ENCODE measurements around the gene RETREG3.
"Not testable (repeated sequence)": the region's sequence is repeated elsewhere in the genome, so short reads cannot be mapped to it uniquely, and the experiment has no call there.

RETREG3 gene

GRCh38 chr17:42553161-42553818 lies 55.9 kb downstream of the RETREG3 start:
- DNase-seq (ENCODE audit: low spot score), result no peak

GRCh38 chr17:42552736-42553135 lies 56.4 kb downstream of the RETREG3 start, which contains the start of gene HSD17B1:
Gene HSD17B1, plus strand, starts transcription at chr17:42552923. Its CDS starts 11 bp downstream, at chr17:42552934.
- DNase-seq (ENCODE audit: low spot score), result not testable (repeated sequence)

- no peak for DNase-seq (ENCODE audit: low spot score)
Measured at GRCh38 chr17:42548993-42549755, 60.0 kb downstream of the RETREG3 start.

DNA sequence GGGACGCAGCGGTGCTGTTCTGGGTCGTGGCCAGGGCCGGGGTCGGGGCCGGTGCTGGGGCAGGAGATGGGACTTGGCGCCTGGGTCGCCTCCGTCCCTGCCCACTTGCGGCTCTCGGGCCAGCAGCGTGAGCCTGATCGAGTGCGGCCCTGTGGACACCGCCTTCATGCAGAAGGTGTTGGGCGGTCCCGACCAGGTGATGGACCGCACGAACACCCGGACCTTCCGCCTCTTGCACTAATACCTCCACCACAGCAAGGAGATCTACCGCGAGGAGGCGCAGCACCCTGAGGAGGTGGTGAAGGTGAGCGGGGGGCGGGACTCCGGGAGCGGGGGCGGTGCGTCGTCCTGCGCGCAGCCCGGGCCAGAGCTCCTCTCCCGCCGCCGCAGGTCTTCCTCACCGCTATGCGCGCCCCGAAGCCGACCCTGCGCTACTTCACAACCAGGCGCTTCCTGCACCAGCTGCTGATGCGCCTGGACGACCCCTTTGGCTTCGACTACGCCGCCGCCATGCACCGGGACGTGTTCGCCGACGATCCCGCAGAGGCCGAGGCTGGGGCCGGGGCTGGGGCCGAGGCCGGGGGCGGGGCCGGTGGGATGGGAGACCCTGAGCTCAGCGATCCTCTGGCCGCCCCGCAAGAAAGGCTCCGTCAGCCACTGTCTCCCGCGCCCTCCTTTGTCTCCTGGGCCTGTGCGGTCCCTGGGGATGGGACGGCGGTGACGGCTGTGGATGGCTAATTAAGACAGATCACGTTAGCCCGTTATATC lies 60.9 kb downstream of the RETREG3 start:
- peak; percentile 79 for DNase-seq (ENCODE audit: low spot score)

- no peak for DNase-seq (ENCODE audit: low spot score)
Measured at GRCh38 chr17:42547698-42548069, 61.5 kb downstream of the RETREG3 start.

DNA sequence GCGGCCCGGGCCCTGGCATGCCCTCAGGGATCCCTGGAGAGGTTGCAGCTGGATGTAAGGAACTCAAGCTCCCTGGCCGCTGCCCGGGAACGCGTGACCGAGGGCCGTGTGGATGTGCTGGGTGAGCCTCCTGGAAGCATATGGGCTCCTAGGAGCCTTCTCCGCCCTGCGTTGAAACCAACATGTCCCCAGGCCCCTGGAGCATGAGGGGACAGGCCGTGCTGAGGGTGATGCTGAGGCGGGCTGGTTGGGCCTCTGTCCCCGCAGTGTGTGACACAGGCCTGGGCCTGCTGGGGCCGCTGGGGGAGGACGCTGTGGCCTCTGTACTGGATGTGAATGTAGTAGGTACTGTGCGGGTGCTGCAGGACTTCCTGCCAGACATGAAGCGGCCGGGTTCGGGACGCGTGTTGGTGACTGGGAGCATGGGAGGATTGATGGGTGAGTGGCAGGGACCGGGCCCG lies 62.1 kb downstream of the RETREG3 start:
- no peak for DNase-seq (ENCODE audit: low spot score)

DNA sequence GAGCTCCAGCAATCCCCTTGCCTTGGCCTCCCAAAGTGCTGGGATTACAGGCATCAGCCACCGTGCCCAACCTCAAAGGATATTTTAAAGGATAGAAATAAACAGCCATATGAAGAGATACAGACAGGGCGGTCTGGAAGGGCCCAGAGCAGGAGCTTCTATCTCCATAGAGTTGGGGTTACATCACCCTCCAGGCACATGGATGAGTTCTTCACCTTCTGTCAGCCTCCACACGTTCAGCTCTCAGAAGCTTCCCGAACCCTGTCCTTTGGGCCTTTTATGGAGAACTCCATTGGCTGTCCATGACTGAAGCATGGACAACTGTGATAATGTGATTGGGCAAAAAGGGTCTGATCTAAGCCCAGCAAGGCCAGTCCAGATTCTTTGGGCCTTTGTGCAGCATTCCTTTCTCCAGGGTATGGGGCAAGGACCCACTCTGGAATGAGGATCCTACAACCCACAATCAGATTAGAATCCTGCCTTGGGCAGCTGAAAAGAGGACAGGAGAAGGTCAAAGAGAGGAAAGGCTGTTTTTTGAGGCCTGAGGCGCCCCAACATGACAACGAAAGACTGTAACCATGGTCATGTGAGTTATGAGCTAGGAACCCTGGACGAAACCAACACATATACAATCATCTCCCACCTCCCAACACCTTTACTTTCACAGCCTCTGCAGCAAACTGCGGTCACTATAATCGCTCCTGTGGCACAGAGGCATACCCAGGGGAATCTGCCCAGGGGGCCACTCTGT lies 63.2 kb downstream of the RETREG3 start:
- DNase-seq (ENCODE audit: low spot score), result not testable (repeated sequence)

DNA sequence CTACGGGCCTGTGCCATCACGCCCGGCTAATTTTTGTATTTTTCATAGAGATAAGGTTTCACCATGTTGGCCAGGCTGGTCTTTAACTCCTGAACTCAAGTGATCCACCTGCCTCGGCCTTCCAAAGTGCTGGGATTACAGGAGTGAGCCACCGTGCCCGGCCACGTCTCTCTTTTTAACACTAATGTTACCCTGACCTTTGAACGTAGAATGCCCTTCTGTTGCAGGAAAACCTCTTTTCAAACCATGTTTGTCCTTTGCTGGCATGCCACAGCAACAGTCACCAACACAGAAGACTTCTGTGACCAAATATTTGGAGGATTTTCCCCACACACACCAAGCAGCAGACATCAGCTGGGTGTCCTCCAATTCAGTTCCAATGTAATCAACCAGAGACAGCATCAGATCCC lies 64.3 kb downstream of the RETREG3 start:
- no peak for DNase-seq (ENCODE audit: low spot score)

GRCh38 chr17:42543190-42544079 lies 65.7 kb downstream of the RETREG3 start:
- no peak for DNase-seq (ENCODE audit: low spot score)

GRCh38 chr17:42541041-42541833 lies 67.9 kb downstream of the RETREG3 start:
- DNase-seq (ENCODE audit: low spot score), result peak; percentile 21

DNA sequence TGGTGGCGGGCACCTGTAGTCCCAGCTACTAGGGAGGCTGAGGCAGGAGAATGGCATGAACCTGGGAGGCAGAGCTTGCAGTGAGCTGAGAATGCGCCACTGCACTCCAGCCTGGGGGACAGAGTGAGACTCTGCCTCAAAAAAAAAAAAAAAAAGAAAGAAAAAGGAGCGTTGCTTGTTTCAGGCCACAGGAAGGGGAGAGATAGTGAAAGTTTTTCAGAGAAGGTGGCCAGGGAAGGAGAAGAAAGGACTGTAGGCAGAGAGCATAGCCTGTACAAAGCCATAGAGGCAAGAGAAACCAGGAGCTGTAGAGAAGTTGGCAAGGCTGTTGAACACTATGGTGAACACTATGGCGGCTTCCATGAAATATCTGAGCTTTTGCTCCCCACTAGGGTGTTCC lies 68.6 kb downstream of the RETREG3 start:
- not testable (repeated sequence) for DNase-seq (ENCODE audit: low spot score)

DNA sequence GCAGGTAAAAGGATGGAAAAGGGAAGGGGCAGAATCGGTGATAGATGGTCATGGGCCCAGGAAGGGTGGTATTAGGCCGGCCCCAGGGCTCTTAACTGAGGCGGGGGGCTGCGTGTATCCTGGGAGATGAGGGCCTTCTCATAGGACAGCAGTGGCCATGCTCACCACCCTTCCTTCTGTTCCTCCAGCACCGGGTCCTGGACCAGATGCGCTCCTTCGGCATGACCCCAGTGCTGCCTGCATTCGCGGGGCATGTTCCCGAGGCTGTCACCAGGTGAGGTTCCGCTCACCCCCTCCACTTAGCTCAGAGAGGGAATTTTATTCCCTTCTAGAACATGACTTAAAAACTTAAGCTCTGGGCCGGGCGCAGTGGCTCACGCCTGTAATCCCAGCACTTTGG lies 70.7 kb downstream of the RETREG3 start:
- no peak for DNase-seq (ENCODE audit: low spot score)

DNA sequence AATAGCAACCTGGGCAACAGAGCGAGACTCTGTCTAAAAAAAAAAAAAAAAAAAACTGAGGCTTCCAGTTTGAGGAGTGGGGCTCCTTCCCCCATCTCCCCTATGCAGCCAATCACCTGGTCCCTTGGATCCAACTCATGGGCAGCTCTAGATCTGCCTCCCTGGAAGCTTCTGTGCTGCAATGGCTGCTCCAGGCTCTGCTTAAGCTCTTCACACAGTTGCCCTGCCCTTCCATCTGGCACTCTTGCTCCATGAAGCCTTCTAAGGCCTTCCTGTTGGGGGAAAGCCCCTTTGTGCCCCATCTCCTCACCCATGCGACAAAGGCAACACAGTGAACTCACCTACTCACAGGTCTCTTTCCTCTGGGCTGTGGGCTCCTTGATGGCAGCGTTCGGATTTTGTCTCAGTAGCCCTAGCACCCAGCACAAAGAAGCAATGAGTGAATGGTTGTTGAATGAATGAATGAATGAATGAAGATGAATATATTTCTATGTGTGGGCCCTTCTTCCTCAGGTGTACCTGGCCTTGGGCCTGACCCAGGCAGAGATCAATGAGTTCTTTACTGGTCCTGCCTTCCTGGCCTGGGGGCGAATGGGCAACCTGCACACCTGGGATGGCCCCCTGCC lies 71.2 kb downstream of the RETREG3 start:
- no peak for DNase-seq (ENCODE audit: low spot score)

- no peak for DNase-seq (ENCODE audit: low spot score)
Measured at GRCh38 chr17:42537156-42537805, 71.9 kb downstream of the RETREG3 start.

DNA sequence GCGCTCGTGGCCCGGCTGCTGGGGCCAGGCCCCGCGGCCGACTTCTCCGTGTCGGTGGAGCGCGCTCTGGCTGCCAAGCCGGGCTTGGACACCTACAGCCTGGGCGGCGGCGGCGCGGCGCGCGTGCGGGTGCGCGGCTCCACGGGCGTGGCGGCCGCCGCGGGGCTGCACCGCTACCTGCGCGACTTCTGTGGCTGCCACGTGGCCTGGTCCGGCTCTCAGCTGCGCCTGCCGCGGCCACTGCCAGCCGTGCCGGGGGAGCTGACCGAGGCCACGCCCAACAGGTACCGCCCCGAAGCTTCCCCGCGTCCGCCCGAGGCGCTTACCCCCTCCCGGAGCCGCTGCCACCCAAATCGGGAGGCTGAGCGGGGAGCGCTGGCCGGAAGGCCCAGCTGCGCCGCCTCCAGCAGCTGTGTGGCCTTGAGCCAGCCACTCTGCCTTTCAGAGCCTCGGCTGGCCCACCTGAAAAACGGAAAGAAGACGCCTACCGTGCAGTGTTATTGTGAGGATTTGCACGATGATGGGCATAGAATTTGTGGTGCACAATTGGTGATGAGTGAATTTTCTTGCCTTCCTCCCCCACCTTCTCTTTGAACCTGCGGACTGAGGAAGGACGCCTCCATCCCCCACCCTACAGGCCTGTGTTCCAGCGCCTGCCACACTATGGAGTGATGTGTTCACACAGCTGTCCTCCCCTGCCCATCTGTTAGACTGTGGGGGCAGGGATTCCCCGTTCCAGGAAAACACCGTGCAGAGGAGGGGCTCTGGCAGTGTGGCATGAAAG lies 72.6 kb downstream of the RETREG3 start:
- peak; percentile 65 for DNase-seq (ENCODE audit: low spot score)

- DNase-seq (ENCODE audit: low spot score), result peak; percentile 76
Measured at GRCh38 chr17:42536048-42536371, 73.2 kb downstream of the RETREG3 start, which contains the start of gene NAGLU. Gene NAGLU, plus strand, starts transcription at chr17:42536241. Its CDS starts 32 bp downstream, at chr17:42536273.

- no peak for DNase-seq (ENCODE audit: low spot score)
Measured at GRCh38 chr17:42535155-42536047, 73.8 kb downstream of the RETREG3 start.

Measured in CD4-positive, alpha-beta T cell treated with Interleukin-6 at 100 ng/mL for 8 hours (primary cell).